ENCODE results near the gene CDK14. TPM values are rescaled to one million over a fixed set of nuclear protein-coding genes. Genes with fewer than 3 reads are reported as not detected.
"Not testable (repeated sequence)": the region's sequence is repeated elsewhere in the genome, so short reads cannot be mapped to it uniquely, and the experiment has no call there.

The CDK14 gene
- total RNA-seq, 4 donors from 2014 or later = 22.2 to 36.3 (median 28.6) TPM

DNA sequence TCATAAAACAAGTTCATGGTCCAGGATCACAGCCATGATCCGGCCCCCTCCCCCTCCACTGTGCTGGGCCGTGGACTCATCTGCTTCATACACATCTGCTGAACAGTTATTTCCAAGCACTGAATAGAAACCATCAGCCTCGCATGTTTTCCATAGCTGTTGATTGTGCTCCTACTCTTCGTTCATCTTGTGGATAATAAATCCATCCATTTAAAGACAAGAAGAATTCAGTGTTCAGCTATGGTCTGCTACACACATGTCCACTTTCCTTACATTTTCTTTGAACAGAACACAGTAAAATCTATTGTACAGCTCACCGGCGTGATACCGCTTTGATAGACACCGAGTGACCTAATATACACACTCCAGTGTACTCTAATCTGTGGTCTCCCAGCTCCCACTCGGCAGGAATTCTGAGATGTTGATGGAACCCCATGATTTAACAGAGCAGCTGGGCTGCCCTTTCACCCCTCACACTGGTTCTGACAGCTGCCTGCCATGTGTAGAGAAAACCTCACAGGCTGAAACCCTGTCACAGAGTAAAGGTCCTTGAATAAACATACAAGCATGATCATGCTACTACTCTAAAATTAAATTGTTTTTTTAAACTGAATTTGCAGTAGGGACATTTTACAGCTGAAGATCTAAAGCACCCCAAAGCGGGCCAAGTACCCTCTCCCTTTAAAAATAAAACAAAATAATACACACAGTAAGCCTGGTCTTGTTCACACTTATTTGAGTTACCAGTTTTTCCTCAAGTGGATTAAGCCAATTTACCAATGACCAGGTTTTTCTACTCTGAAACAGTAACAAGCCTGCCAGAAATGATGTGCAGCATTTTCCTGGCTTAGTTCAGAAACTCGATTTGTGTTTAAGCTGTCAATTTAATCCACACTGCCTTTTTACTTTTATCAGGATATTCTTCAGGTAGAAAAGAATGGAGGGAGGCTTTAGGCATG, 573.0 kb downstream of the CDK14 start:
- WGBS, 2 donors = 57 to 58% methylated on average over 11 of the region's 11 CpGs
- Histone ChIP-seq H3K27ac (no peak overlapping the region), H3K4me1 (peaks cover 0 to 19% (median 4%) of the 10 kb centered on the region in 4 donors), H3K9me3 (no peaks in the 10 kb centered on the region), H3K36me3 (no peaks in the 10 kb centered on the region), H3K27me3 (no peaks in the 10 kb centered on the region), H3K4me3 (no peak overlapping the region)
- TF ChIP-seq POLR2A (IDR thresholded peaks at IDR 0.05) (no peak), EP300 (IDR thresholded peaks at IDR 0.05) (no peak)
- TF ChIP-seq, protein P1, sequence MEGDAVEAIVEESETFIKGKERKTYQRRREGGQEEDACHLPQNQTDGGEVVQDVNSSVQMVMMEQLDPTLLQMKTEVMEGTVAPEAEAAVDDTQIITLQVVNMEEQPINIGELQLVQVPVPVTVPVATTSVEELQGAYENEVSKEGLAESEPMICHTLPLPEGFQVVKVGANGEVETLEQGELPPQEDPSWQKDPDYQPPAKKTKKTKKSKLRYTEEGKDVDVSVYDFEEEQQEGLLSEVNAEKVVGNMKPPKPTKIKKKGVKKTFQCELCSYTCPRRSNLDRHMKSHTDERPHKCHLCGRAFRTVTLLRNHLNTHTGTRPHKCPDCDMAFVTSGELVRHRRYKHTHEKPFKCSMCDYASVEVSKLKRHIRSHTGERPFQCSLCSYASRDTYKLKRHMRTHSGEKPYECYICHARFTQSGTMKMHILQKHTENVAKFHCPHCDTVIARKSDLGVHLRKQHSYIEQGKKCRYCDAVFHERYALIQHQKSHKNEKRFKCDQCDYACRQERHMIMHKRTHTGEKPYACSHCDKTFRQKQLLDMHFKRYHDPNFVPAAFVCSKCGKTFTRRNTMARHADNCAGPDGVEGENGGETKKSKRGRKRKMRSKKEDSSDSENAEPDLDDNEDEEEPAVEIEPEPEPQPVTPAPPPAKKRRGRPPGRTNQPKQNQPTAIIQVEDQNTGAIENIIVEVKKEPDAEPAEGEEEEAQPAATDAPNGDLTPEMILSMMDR (IDR thresholded peaks at IDR 0.05) = no peak
- DNase-seq (ENCODE audit: low spot score in 2 of 2) = no peak

DNA sequence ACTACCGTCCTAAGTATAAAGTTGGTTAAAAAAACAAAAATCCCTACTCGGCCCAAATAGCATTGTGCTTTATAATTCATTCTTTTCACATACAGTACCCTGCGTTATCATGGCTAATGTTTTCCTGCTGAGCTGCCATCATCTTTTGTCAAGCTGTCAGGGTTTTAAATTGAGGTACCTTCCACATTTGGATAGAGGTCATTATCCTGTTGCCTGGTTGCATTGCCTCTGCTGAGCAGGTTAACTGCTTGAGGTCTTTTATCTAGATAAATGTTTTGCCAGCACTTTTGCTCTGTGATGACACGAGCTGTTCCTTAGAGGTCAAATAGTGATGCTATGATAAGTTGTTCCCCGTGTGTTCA, 573.7 kb downstream of the CDK14 start:
- H3K36me3 ChIP-seq = no peaks in the 10 kb centered on the region
- TF ChIP-seq, protein P1 (IDR thresholded peaks at IDR 0.05) = no peak
- TF ChIP-seq POLR2A (IDR thresholded peaks at IDR 0.05) (no peak), EP300 (IDR thresholded peaks at IDR 0.05) (no peak)
- H3K27ac ChIP-seq = no peak overlapping the region
- WGBS, 2 donors = 66 to 79% methylated on average over 5 of the region's 5 CpGs
- DNase-seq (ENCODE audit: low spot score in 2 of 2) = no peak
- no peak overlapping the region for H3K4me3 ChIP-seq
- no peaks in the 10 kb centered on the region for H3K27me3 ChIP-seq
- no peaks in the 10 kb centered on the region for H3K9me3 ChIP-seq
- H3K4me1 ChIP-seq = peaks cover 0 to 12% (median 3%) of the 10 kb centered on the region in 4 donors

DNA sequence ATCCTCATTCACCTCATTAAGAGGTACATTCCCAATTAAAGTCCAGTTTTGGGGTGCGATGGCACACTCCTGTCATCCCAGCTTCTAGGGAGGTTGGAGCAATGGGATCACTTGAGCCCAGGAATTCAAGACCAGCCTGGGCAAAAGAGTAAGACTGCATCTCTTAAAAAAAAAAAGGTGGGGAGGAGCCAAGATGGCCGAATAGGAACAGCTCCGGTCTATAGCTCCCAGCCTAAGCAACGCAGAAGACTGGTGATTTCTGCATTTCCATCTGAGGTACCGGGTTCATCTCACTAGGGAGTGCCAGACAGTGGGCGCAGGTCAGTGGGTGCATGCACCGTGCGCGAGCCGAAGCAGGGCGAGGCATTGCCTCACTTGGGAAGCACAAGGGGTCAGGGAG, 577.1 kb downstream of the CDK14 start:
- WGBS, 2 donors = 96 to 97% methylated on average over 10 to 11 of the region's 11 CpGs
- not testable (repeated sequence) for H3K4me3 ChIP-seq; H3K27ac ChIP-seq; H3K4me1 ChIP-seq; H3K27me3 ChIP-seq; H3K36me3 ChIP-seq; DNase-seq (ENCODE audit: low spot score in 2 of 2); H3K9me3 ChIP-seq

DNA sequence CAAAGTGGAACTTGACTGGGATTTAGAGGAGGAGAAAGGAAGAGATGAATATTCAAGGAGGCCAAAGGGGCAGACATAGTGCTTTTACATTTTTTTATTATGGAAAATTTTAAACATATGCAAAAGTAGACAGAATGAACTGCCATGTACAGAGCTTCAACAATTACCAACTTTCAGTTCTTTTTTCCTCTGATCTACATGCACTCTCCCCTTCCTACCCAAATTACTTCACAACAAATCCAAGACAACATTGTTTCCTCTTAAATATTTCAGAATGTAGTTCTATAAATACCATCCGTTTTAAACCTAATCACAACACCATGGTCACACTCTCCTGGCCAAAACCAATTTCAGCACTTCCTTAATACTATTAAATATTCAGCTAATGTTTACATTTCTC, 584.6 kb downstream of the CDK14 start:
- no peak overlapping the region for H3K27ac ChIP-seq
- no peak for DNase-seq (ENCODE audit: low spot score in 2 of 2)
- no peaks in the 10 kb centered on the region for H3K4me1 ChIP-seq
- H3K4me3 ChIP-seq = no peak overlapping the region
- TF ChIP-seq, protein P1 (IDR thresholded peaks at IDR 0.05) = no peak
- TF ChIP-seq EP300 (IDR thresholded peaks at IDR 0.05) (no peak), POLR2A (IDR thresholded peaks at IDR 0.05) (no peak)
- no peaks in the 10 kb centered on the region for H3K36me3 ChIP-seq
- H3K27me3 ChIP-seq = no peaks in the 10 kb centered on the region
- H3K9me3 ChIP-seq = peaks cover 0 to 18% (median 0%) of the 10 kb centered on the region in 4 donors
- WGBS, 2 donors = 53 to 70% methylated on average over 1 of the region's 1 CpG

DNA sequence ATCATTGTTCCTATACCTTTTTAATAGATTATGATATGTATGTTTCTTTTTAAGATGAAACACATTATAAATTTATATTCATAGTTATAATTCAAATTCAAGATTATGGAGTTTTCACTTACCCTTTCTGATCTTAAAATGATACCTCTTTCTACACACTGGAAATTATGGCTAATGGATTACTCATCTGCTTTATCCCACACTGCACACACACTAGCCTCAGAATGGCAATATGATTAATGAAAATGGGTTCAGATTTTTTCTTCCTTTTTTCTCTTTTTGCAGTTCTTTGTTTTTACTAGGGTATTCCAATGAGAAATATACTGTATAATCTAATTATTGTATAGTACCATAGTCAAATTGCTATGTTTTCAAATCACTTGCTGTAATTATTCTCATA, 585.8 kb downstream of the CDK14 start:
- H3K27me3 ChIP-seq = no peaks in the 10 kb centered on the region
- no peak overlapping the region for H3K27ac ChIP-seq
- H3K4me1 ChIP-seq = no peaks in the 10 kb centered on the region
- TF ChIP-seq, protein P1 (IDR thresholded peaks at IDR 0.05) = no peak
- TF ChIP-seq POLR2A (IDR thresholded peaks at IDR 0.05) = no peak
- TF ChIP-seq EP300 (IDR thresholded peaks at IDR 0.05) = no peak
- no peaks in the 10 kb centered on the region for H3K36me3 ChIP-seq
- peaks cover 0 to 18% (median 0%) of the 10 kb centered on the region in 4 donors for H3K9me3 ChIP-seq
- no peak for DNase-seq (ENCODE audit: low spot score in 2 of 2)
- no peak overlapping the region for H3K4me3 ChIP-seq
